ENCODE measurements around the gene ADCY10. TPM values are rescaled to one million over a fixed set of nuclear protein-coding genes. Genes with fewer than 3 reads are reported as not detected.

ADCY10 gene
- total RNA-seq, 1 experiment from 2014 or later: 0.20 TPM

DNA sequence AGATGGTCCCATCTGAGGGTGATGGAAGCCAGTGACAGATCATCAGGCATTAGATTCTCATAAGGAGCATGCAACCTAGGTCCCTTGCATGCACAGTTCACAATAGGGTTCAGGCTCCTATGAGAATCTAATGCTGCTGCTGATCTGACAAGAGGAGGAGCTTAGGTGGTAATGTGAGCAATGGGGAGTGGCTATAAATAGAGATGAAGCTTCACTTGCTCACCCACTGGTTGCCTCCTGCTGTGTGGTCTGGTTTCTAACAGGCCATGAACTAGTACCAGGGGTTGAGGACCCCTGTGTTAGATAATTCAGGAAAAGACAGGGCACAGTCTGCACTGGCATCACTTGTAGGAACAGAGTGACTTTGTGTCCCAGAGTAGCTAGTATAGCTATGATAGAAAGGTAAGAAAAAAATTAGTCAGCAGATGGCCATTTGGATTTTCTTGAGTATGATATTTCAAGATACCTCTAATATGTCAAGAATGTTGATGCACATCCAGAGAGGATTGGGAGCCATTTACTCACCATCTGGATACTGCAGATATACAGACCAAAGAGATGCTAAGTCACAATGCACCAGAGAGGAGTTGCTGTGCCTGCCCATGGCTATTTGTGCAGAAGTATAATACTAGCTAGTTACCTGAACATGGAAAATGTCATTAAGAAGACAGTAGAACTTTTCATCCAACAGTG is 53.6 kb downstream of the ADCY10 start:
- Histone ChIP-seq H3K9ac (ENCODE audit: extremely low read depth, insufficient read length, low read length) (no peak overlapping the region), H2BK5ac (ENCODE audit: insufficient read length, low read length) (no peak overlapping the region), H2AFZ (ENCODE audit: low read length) (no peak overlapping the region), H3K4ac (ENCODE audit: low read depth, low read length) (no peak overlapping the region), H3K27me3 (ENCODE audit: insufficient read depth, low read length) (no peaks in the 10 kb centered on the region), H3K27ac (ENCODE audit: insufficient read length, low read depth, low read length) (no peak overlapping the region), H3K4me1 (ENCODE audit: insufficient read depth, low read length) (peaks cover 6% of the 10 kb centered on the region; the same call in 1 of the 2 replicates), H3K23ac (ENCODE audit: insufficient read length, low read depth, low read length) (no peak overlapping the region), H3K79me2 (ENCODE audit: insufficient read depth, low read length) (no peaks in the 10 kb centered on the region), H2BK20ac (ENCODE audit: low read depth, low read length, poor library complexity, severe bottlenecking) (no peak overlapping the region), H3K79me1 (ENCODE audit: insufficient read depth, low read depth, low read length, poor library complexity, severe bottlenecking) (no peaks in the 10 kb centered on the region), H2BK12ac (ENCODE audit: insufficient read length, low read depth, low read length) (no peak overlapping the region), H3K18ac (ENCODE audit: insufficient read length, low read depth, low read length) (no peak overlapping the region), H2BK15ac (ENCODE audit: low read depth, low read length) (no peak overlapping the region), H3K14ac (ENCODE audit: insufficient read depth, low read length) (no peak overlapping the region), H2BK120ac (ENCODE audit: low read depth, low read length, poor library complexity, severe bottlenecking) (no peak overlapping the region), H3K4me2 (ENCODE audit: insufficient read depth, insufficient read length, low read length) (no peak overlapping the region), H2AK5ac (ENCODE audit: insufficient read length, low read length) (no peak overlapping the region), H3K56ac (ENCODE audit: insufficient read length, low read depth, low read length) (no peak overlapping the region), H3K23me2 (ENCODE audit: insufficient read length, low read depth, low read length, poor library complexity, severe bottlenecking) (no peaks in the 10 kb centered on the region), H4K20me1 (ENCODE audit: control insufficient read depth, insufficient read depth, insufficient read length) (no peaks in the 10 kb centered on the region), H4K8ac (replicated peaks; ENCODE audit: insufficient read length, low read depth, low read length) (no peak overlapping the region), H3T11ph (ENCODE audit: low read length) (no peak overlapping the region), H4K91ac (ENCODE audit: insufficient read length, low read depth, low read length) (no peak overlapping the region), H3K9me3 (ENCODE audit: control insufficient read depth, low read depth, low read length) (no peaks in the 10 kb centered on the region), H4K5ac (ENCODE audit: insufficient read length, low read depth, low read length) (no peak overlapping the region)
- Mint-ChIP-seq H3K27me3 (ENCODE audit: low read depth) (peaks cover 5% of the 10 kb centered on the region), H3K9me3 (peaks cover 12 to 14% of the 10 kb centered on the region in 2 experiments; a peak in 4 of 5 replicates), H3K4me3 (no peak overlapping the region), H3K27ac (no peak overlapping the region), H3K4me1 (peaks cover 53% of the 10 kb centered on the region in 2 experiments), H3K36me3 (ENCODE audit: insufficient read depth in 1 of 3, low read depth in 3 of 3) (peaks cover 2 to 20% (median 9%) of the 10 kb centered on the region in 3 experiments)
- no peak for DNase-seq
- TF ChIP-seq, protein P1, sequence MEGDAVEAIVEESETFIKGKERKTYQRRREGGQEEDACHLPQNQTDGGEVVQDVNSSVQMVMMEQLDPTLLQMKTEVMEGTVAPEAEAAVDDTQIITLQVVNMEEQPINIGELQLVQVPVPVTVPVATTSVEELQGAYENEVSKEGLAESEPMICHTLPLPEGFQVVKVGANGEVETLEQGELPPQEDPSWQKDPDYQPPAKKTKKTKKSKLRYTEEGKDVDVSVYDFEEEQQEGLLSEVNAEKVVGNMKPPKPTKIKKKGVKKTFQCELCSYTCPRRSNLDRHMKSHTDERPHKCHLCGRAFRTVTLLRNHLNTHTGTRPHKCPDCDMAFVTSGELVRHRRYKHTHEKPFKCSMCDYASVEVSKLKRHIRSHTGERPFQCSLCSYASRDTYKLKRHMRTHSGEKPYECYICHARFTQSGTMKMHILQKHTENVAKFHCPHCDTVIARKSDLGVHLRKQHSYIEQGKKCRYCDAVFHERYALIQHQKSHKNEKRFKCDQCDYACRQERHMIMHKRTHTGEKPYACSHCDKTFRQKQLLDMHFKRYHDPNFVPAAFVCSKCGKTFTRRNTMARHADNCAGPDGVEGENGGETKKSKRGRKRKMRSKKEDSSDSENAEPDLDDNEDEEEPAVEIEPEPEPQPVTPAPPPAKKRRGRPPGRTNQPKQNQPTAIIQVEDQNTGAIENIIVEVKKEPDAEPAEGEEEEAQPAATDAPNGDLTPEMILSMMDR (conservative IDR thresholded peaks at IDR 0.05): no peak

All from H9 (cell line).